GM19023 (cell line): ENCODE measurements around the gene PIK3CG.
A peak's percentile ranks its signal among the peaks of the same experiment; 100 is the strongest.

ENCODE experiments used
- ATAC-seq: cut with Tn5 transposase; IDR thresholded peaks from one replicate; pipeline ENCODE4 v1.9.1; 2021; ENCODE audit warnings: mild to moderate bottlenecking, moderate library complexity; ENCODE audit not compliant: unreplicated experiment

The PIK3CG gene

DNA sequence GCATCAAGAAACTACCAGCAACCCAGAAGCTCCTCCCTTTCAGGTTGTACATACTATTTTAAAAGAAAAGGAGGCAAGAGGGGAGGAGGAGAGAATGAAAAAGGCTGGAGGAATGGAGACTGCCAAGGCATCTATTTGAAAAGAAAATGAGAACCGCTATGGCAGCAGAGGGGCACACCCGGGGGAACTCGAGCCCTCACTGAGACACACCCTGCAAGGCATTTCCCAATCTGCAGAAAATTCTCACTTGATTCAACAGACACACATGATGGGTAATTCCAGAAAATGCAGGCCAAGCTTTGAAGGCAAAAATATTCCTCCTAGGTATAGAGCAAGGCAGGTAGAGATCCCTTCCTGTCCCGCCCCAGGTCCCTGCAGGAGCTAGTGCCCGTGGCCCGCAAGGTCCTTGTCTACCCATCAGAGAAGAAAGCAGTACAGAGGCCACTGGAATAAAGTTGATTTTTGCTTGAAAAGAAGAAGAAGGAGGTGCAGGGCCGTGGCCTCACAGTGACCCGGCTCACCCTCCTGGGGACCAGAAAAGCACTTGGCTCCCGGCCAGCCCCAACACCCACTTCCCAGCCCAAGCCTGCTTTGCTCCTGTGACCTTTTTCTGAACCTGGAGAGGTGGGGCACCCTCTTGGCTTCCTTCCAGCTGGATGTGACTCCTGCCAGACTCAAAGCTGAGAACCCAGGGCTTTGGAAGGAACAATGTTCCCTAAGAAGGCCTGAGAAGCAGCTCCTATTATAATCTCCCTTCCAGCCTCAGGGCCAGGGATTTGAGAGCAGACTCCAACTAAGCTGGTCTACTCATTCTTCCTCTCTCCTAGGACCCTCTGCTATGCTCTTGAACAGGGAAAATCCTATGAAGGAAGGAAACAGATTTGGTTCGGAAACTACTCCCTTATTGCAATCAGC lies 6.2 kb upstream of the PIK3CG start:
- ATAC-seq, result no peak

GRCh38 chr7:106862317-106863089 lies 2.6 kb upstream of the PIK3CG start:
- ATAC-seq, result no peak

DNA sequence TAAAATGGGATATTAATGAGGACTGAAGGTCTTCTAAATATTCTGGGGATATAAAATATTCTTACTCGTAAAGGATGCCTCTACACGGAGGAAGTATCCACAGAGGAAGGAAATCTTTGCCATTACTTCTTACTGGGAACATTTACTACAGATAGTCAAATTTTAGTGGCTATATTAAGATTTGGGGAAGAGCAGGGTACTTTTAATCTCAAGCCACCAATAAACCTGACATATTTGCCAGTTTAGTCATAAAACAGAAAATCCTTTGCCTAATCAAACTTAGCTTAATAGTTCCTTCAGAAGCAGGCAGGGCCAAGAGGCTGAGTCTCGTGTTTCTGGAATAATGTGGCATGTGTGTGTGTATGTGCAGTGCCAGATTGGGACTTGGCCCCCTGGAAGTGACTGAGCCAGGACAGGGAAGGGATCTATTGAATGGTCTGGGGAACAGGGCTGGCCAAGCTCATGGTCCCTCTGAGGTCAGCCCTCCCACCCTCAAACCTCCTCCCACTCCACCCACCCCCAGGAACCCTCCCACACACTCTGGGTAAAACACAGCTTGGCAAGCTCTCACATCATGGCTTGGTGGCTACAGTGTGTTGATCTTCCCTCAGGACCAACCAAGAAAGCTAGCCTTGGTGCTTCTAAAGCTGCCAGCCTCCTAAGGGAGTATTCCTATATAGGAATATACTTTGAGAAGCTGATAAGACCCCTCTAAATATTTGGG lies 1.6 kb upstream of the PIK3CG start:
- ATAC-seq, result no peak

- ATAC-seq, result peak; percentile 33
These were observed 592 bp upstream of the PIK3CG start for GRCh38 chr7:106864298-106865081.

DNA sequence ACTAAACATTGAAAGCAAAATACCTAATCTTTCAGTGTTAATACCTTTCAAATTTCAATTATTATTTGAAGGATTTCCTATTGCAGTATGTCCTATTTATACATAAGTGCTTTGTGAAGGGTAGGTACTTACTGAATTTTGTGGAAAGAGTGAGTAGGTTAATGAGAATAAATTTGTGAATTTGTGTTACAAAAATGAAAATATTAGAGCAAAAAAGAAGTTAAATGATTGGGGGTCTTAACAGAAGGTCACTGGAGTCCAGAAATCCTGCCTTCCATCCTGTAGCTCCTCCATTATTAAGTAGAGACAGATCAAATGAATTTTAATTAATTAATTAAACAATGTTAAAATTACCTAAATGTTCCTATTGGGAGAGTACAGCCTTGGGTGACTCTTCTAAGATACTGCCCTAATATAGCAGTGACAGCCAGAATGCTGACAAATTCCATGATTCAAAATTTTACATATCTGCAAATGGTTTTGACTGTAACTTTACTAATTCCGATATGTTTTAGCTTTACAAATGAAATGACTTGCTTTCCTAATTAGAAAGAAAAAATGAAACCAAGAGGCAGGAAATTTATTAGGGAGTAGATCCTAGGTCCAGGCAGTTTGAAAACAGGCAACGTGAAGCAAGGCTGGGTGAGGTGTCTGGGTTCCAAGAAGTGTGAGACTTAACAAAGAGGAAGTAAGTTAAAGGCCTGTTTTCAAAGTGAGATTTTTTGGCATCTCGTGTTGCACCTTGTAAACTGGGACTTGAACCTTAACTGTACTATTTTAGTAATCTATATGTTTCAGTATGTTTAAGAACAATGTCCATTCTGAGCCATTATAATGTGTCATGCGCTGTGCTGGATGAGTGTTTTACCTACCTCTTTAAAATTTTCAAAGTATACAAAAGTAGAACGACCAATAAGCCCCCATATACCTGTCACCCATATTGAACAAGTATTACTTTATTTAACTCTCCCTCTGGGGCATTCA lies 1.5 kb downstream of the PIK3CG start:
- ATAC-seq, result peak; percentile 34

DNA sequence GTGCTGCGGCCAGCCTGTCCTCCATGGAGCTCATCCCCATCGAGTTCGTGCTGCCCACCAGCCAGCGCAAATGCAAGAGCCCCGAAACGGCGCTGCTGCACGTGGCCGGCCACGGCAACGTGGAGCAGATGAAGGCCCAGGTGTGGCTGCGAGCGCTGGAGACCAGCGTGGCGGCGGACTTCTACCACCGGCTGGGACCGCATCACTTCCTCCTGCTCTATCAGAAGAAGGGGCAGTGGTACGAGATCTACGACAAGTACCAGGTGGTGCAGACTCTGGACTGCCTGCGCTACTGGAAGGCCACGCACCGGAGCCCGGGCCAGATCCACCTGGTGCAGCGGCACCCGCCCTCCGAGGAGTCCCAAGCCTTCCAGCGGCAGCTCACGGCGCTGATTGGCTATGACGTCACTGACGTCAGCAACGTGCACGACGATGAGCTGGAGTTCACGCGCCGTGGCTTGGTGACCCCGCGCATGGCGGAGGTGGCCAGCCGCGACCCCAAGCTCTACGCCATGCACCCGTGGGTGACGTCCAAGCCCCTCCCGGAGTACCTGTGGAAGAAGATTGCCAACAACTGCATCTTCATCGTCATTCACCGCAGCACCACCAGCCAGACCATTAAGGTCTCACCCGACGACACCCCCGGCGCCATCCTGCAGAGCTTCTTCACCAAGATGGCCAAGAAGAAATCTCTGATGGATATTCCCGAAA lies 2.7 kb downstream of the PIK3CG start:
- no peak for ATAC-seq

DNA sequence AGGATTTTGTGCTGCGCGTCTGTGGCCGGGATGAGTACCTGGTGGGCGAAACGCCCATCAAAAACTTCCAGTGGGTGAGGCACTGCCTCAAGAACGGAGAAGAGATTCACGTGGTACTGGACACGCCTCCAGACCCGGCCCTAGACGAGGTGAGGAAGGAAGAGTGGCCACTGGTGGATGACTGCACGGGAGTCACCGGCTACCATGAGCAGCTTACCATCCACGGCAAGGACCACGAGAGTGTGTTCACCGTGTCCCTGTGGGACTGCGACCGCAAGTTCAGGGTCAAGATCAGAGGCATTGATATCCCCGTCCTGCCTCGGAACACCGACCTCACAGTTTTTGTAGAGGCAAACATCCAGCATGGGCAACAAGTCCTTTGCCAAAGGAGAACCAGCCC lies 3.3 kb downstream of the PIK3CG start:
- ATAC-seq, result no peak

DNA sequence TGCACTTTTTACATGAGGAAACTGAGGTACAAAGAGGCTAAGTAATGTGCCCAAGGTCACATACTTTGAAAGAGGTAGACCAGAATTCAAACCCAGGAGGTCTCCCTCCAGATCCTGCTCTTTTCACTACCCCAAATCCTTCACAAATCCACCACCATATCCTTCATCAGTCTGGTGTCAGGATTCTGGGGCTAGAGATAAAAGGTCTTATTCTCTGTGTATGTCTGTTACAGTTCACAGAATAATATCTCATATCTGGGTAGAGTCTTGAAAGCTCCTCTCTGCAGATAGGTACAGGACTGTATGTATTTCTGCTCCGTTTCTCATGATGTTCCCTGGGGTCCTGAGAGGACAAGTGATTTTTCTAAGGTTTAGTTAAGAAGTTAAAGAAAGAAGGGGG lies 4.9 kb downstream of the PIK3CG start:
- no peak for ATAC-seq

- ATAC-seq, result no peak
These were observed 5.4 kb downstream of the PIK3CG start for GRCh38 chr7:106870528-106870927.

DNA sequence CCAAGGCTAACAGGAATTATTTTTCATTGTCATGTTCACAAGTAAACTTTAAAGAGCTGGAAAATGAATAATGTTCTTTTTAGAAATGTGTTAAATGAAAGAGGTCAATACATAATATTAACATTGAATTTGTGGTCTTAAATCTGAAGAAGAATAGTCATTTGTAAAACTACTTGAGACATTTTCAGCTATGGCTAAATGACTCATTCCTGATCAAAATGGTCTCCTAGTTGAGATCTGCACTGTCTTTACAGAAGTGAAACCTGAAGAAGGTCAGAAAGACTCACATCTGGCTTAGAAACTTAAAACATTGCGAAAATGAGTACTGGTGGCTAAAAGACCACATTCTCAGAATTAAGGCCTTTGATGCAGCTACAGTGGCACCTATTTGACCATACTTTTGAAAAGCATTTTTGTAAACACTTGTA lies 5.9 kb downstream of the PIK3CG start:
- ATAC-seq, result peak; percentile 88

- no peak for ATAC-seq
These were observed 6.9 kb downstream of the PIK3CG start for GRCh38 chr7:106871793-106872571.

DNA sequence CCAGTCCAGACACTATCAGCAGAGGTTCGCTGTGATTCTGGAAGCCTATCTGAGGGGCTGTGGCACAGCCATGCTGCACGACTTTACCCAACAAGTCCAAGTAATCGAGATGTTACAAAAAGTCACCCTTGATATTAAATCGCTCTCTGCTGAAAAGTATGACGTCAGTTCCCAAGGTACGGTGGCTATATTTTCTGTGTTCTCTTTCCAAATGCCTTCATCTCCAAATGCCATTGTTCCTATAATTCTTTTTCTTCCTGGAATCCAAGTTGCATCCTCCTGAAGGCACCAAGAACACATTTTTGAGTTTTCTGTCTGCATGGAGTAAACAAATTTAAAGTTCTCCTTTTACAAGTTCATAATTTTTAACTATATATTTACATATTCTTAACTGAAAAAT lies 7.7 kb downstream of the PIK3CG start:
- ATAC-seq, result no peak

- no peak for ATAC-seq
These were observed 9.0 kb downstream of the PIK3CG start for GRCh38 chr7:106874076-106874475.

- no peak for ATAC-seq
These were observed 10.4 kb downstream of the PIK3CG start for GRCh38 chr7:106875508-106875907.

GRCh38 chr7:106878748-106879439 lies 13.8 kb downstream of the PIK3CG start:
- no peak for ATAC-seq

DNA sequence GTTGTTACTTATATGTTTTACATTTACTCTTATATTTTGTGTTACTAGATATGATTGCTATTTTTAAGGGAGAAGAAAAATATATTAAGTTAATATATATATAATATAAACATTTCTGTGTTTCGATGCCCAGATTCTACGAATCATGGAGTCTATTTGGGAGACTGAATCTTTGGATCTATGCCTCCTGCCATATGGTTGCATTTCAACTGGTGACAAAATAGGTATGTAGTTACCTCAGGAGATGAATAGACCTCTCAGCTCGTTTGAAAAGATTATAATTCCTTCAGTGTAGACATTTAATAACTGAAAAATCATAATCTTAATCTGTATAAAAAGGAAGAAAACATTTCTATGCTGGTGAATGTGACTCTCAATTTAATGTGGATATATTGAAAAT lies 16.9 kb downstream of the PIK3CG start:
- no peak for ATAC-seq

GRCh38 chr7:106883456-106884026 lies 18.5 kb downstream of the PIK3CG start:
- ATAC-seq, result no peak
